Islet of Langerhans (tissue), 1 donor: Measurements from ENCODE around the gene RGS19.
"Not testable (repeated sequence)": the region's sequence is repeated elsewhere in the genome, so short reads cannot be mapped to it uniquely, and the experiment has no call there.

Source experiments
- FAIRE-seq: peaks from one replicate; lab custom pipeline; 2011; peaks lifted over from hg19 to GRCh38; lab: Jason Lieb, UNC

Gene RGS19

GRCh38 chr20:64092258-64093012 is 13.1 kb upstream of the RGS19 start:
- FAIRE-seq: no peak

GRCh38 chr20:64091770-64092169 is 12.5 kb upstream of the RGS19 start:
- FAIRE-seq: no peak

GRCh38 chr20:64091340-64091739 is 12.0 kb upstream of the RGS19 start:
- FAIRE-seq: no peak

- FAIRE-seq: no peak
Measured at GRCh38 chr20:64090165-64090564, 10.8 kb upstream of the RGS19 start.

GRCh38 chr20:64088586-64088985 is 9.3 kb upstream of the RGS19 start:
- FAIRE-seq: not testable (repeated sequence)

- not testable (repeated sequence) for FAIRE-seq
Measured at GRCh38 chr20:64087226-64087825, 8.0 kb upstream of the RGS19 start.

GRCh38 chr20:64086801-64087200 is 7.5 kb upstream of the RGS19 start:
- no peak for FAIRE-seq

- no peak for FAIRE-seq
Measured at GRCh38 chr20:64084685-64085152, 5.4 kb upstream of the RGS19 start.

GRCh38 chr20:64083804-64084684 is 4.7 kb upstream of the RGS19 start, which contains the start of gene LKAAEAR1:
TSS of gene LKAAEAR1 (minus strand) at chr20:64084398. CDS start at chr20:64084219, 179 bp downstream.
- no peak for FAIRE-seq

GRCh38 chr20:64083378-64083803 is 4.1 kb upstream of the RGS19 start:
- FAIRE-seq: no peak

GRCh38 chr20:64082820-64083377 is 3.6 kb upstream of the RGS19 start:
- FAIRE-seq: no peak

GRCh38 chr20:64082126-64082731 is 2.9 kb upstream of the RGS19 start:
- no peak for FAIRE-seq

GRCh38 chr20:64081624-64081964 is 2.3 kb upstream of the RGS19 start:
- FAIRE-seq: no peak

GRCh38 chr20:64080813-64081623 is 1.7 kb upstream of the RGS19 start:
- no peak for FAIRE-seq

- FAIRE-seq: no peak
Measured at GRCh38 chr20:64080013-64080812, 895 bp upstream of the RGS19 start, which contains the start of gene OPRL1. TSS of gene OPRL1 (plus strand) at chr20:64080082. CDS start at chr20:64092721, 12,639 bp downstream.

GRCh38 chr20:64078934-64079272 is 415 bp downstream of the RGS19 start:
- FAIRE-seq: no peak

GRCh38 chr20:64077876-64078551 is 1.3 kb downstream of the RGS19 start:
- no peak for FAIRE-seq

- FAIRE-seq: no peak
Measured at GRCh38 chr20:64077541-64077875, 1.8 kb downstream of the RGS19 start.

- no peak for FAIRE-seq
Measured at GRCh38 chr20:64077094-64077493, 2.2 kb downstream of the RGS19 start.
